H1 (cell line): ENCODE results near the gene ADIPOR2. TPM values are rescaled to one million over a fixed set of nuclear protein-coding genes. Genes with fewer than 3 reads are reported as not detected.

Experiments used
- CTCF ChIA-PET: fragments of 300-600 bp; sonication (Branson Sonifier 250); formaldehyde crosslinking; loops from one replicate; lab custom pipeline; 2021; ENCODE audit not compliant: partially characterized antibody; lab: Charles Lee
- POLR2A ChIA-PET: fragments of 300-600 bp; sonication (Branson Sonifier 250); formaldehyde crosslinking; loops from one replicate; lab custom pipeline; 2021; ENCODE audit warnings: inconsistent platforms; ENCODE audit not compliant: partially characterized antibody; lab: Charles Lee
- DNase-seq, 2 experiments: peaks; one replicate each; pipeline versions ENCODE4 v3.0.0 to v3.0.0-alpha.2; 2010 to 2022; ENCODE audit warnings: low spot score in 2 of 2, low read depth in 1 of 2, mixed read lengths in 1 of 2
- FAIRE-seq: peaks from 2 replicates; lab custom pipeline; 2011; peaks lifted over from hg19 to GRCh38; lab: Jason Lieb, UNC
- H2AFZ ChIP-seq: 2 replicates; pipeline ENCODE4 v1.8.1; 2012; ENCODE audit warnings: low read length, inconsistent platforms
- H2AK5ac ChIP-seq: 2 replicates; pipeline ENCODE4 v1.6.1; 2013; ENCODE audit warnings: low read depth, low read length
- H2BK120ac ChIP-seq: replicated peaks from 2 replicates; pipeline ENCODE3; 2013; ENCODE audit warnings: low read depth, low read length, inconsistent platforms
- H2BK12ac ChIP-seq: 2 replicates; pipeline ENCODE4 v1.6.1; 2013; ENCODE audit warnings: low read depth, low read length
- H2BK15ac ChIP-seq: 2 replicates; pipeline ENCODE4 v1.6.1; 2013; ENCODE audit warnings: low read length
- H2BK20ac ChIP-seq: 2 replicates; pipeline ENCODE4 v1.6.1; 2013; ENCODE audit warnings: low read length
- H2BK5ac ChIP-seq: 2 replicates; pipeline ENCODE4 v1.6.1; 2013; ENCODE audit warnings: low read depth, low read length
- H3K14ac ChIP-seq: 2 replicates; pipeline ENCODE4 v1.6.1; 2013; ENCODE audit warnings: inconsistent platforms; ENCODE audit not compliant: insufficient read length
- H3K18ac ChIP-seq: 2 replicates; pipeline ENCODE4 v1.6.1; 2013; ENCODE audit warnings: low read length; ENCODE audit errors: extremely low read depth
- H3K23ac ChIP-seq: 2 replicates; pipeline ENCODE4 v1.6.1; 2013; ENCODE audit warnings: inconsistent platforms; ENCODE audit not compliant: insufficient read length
- H3K23me2 ChIP-seq: 2 replicates; pipeline ENCODE4 v1.6.1; 2013; ENCODE audit warnings: low read depth, low read length
- H3K27ac ChIP-seq: 2 replicates; pipeline ENCODE4 v1.6.1; 2011; ENCODE audit warnings: low read depth, low read length, inconsistent platforms
- H3K27me3 ChIP-seq, 4 experiments: replicated peaks in 1 of 4; 1 replicate in 1 of 4; 2 replicates in 3 of 4; pipeline versions ENCODE4 v1.6.1 to v1.8.1; 2011 to 2013; ENCODE audit warnings: low read length in 3 of 4, mild to moderate bottlenecking in 3 of 4, inconsistent platforms in 2 of 4, mixed read lengths in 2 of 4, moderate library complexity in 1 of 4; ENCODE audit not compliant: control insufficient read depth in 3 of 4, insufficient read depth in 3 of 4; ENCODE audit errors: extremely low read depth in 1 of 4
- H3K36me3 ChIP-seq, 4 experiments: 2 replicates each; pipeline versions ENCODE4 v1.6.1 to v1.8.1; 2011 to 2013; ENCODE audit warnings: mild to moderate bottlenecking in 4 of 4, low read length in 3 of 4, moderate library complexity in 2 of 4, control low read depth in 1 of 4, inconsistent platforms in 1 of 4; ENCODE audit not compliant: insufficient read depth in 4 of 4, control insufficient read depth in 2 of 4
- H3K4ac ChIP-seq: replicated peaks from 2 replicates; pipeline ENCODE3; 2013; ENCODE audit warnings: low read length, low read depth, mixed read lengths, inconsistent platforms; ENCODE audit not compliant: insufficient read length
- H3K4me1 ChIP-seq, 4 experiments: replicated peaks in 1 of 4; 1 replicate in 1 of 4; 2 replicates in 3 of 4; pipeline versions ENCODE4 v1.6.1 to v1.8.1; 2011 to 2013; ENCODE audit warnings: low read length in 3 of 4, inconsistent platforms in 2 of 4, mixed read lengths in 1 of 4; ENCODE audit not compliant: insufficient read depth in 4 of 4, control insufficient read depth in 3 of 4
- H3K4me2 ChIP-seq, 2 experiments: 2 replicates each; pipeline versions ENCODE4 v1.6.1 to v1.8.1; 2011 to 2013; ENCODE audit warnings: low read depth in 2 of 2, low read length in 2 of 2, control low read depth in 1 of 2, inconsistent platforms in 1 of 2, mild to moderate bottlenecking in 1 of 2; ENCODE audit not compliant: insufficient read depth in 1 of 2
- H3K4me3 ChIP-seq, 4 experiments: fragments of 200-600, 300-600 bp in 1 of 4; sonication (generic), shearing (Covaris generic), sonication (Bioruptor Twin) in 1 of 4; 2 replicates each; pipeline versions ENCODE4 v1.5.1 to v1.8.1; 2011 to 2016; ENCODE audit warnings: low read length in 4 of 4, low read depth in 3 of 4, control low read depth in 2 of 4, inconsistent platforms in 2 of 4, mild to moderate bottlenecking in 2 of 4, mixed read lengths in 1 of 4, moderate library complexity in 1 of 4; ENCODE audit not compliant: insufficient read depth in 2 of 4; ENCODE audit errors: extremely low read depth in 1 of 4
- H3K56ac ChIP-seq: replicated peaks from 2 replicates; pipeline ENCODE3; 2013; ENCODE audit warnings: low read depth, mild to moderate bottlenecking, mixed read lengths, low read length, inconsistent platforms; ENCODE audit not compliant: insufficient read length
- H3K79me1 ChIP-seq: 2 replicates; pipeline ENCODE4 v1.6.1; 2013; ENCODE audit warnings: low read depth, low read length, control low read depth
- H3K79me2 ChIP-seq, 2 experiments: 2 replicates each; pipeline versions ENCODE4 v1.6.1 to v1.8.1; 2012 to 2013; ENCODE audit warnings: low read length in 2 of 2, mild to moderate bottlenecking in 2 of 2, inconsistent platforms in 1 of 2; ENCODE audit not compliant: insufficient read depth in 2 of 2, control insufficient read depth in 1 of 2
- H3K9ac ChIP-seq, 4 experiments: replicated peaks in 1 of 4; 1 replicate in 1 of 4; 2 replicates in 3 of 4; pipeline versions ENCODE4 v1.6.1 to v1.8.1; 2011 to 2013; ENCODE audit warnings: low read depth in 3 of 4, low read length in 3 of 4, control low read depth in 2 of 4, mild to moderate bottlenecking in 2 of 4, moderate library complexity in 2 of 4, inconsistent platforms in 1 of 4; ENCODE audit errors: extremely low read depth in 1 of 4
- H3K9me3 ChIP-seq, 2 experiments: 2 replicates each; pipeline versions ENCODE4 v1.6.1 to v1.8.1; 2012 to 2013; ENCODE audit warnings: mild to moderate bottlenecking in 2 of 2, moderate library complexity in 2 of 2, control low read depth in 1 of 2, inconsistent platforms in 1 of 2, low read depth in 1 of 2, low read length in 1 of 2, mixed read lengths in 1 of 2; ENCODE audit not compliant: insufficient read depth in 2 of 2
- H4K20me1 ChIP-seq, 2 experiments: replicated peaks in 1 of 2; 2 replicates each; pipeline versions ENCODE3 to v1.8.1; 2011 to 2013; ENCODE audit warnings: inconsistent platforms in 2 of 2, low read length in 2 of 2, mild to moderate bottlenecking in 1 of 2; ENCODE audit not compliant: insufficient read depth in 2 of 2, control insufficient read depth in 1 of 2
- H4K5ac ChIP-seq: 2 replicates; pipeline ENCODE4 v1.6.1; 2013; ENCODE audit warnings: low read length, low read depth, mixed read lengths, inconsistent platforms; ENCODE audit not compliant: insufficient read length
- H4K8ac ChIP-seq: 2 replicates; pipeline ENCODE4 v1.8.0; 2013; ENCODE audit warnings: mild to moderate bottlenecking, moderate library complexity, low read length, inconsistent platforms; ENCODE audit not compliant: insufficient read depth; ENCODE audit errors: extremely low read depth
- H4K91ac ChIP-seq: replicated peaks from 2 replicates; pipeline ENCODE3; 2013; ENCODE audit warnings: low read length, mixed read lengths, inconsistent platforms; ENCODE audit not compliant: insufficient read length
- ASH2L ChIP-seq: fragments of 200-600, 300-600 bp; sonication (generic); IDR thresholded peaks from one replicate; pipeline ENCODE4 v1.7.1; 2017; ENCODE audit warnings: low read length
- JUND ChIP-seq: IDR thresholded peaks from 2 replicates; pipeline ENCODE4 v1.6.1; 2011; ENCODE audit warnings: mild to moderate bottlenecking, improper control_type of control experiment, low read length
- RAD21 ChIP-seq, 2 experiments: IDR thresholded peaks in 1 of 2; conservative IDR thresholded peaks in 1 of 2; 2 replicates each; pipeline ENCODE4 v1.6.1; 2011; ENCODE audit warnings: low read depth in 2 of 2, low read length in 2 of 2, improper control_type of control experiment in 1 of 2, inconsistent platforms in 1 of 2, mild to moderate bottlenecking in 1 of 2, moderate library complexity in 1 of 2
- TAF7 ChIP-seq: optimal IDR thresholded peaks from 2 replicates; pipeline ENCODE3; 2011; ENCODE audit warnings: low read depth, mild to moderate bottlenecking, inconsistent platforms, low read length, moderate library complexity, borderline replicate concordance
- WGBS, 2 experiments: shearing (Covaris generic) in 1 of 2; methylation state at CpG; one replicate each; pipeline versions ENCODE4 v1.1.6 to v1.1.7; 2013 to 2015; ENCODE audit warnings: low lambda C conversion rate in 2 of 2, mixed read lengths in 2 of 2, inconsistent platforms in 1 of 2, low coverage in 1 of 2, missing lambda C conversion rate in 1 of 2; ENCODE audit not compliant: insufficient replicate concordance in 2 of 2, insufficient coverage in 1 of 2, insufficient read length in 1 of 2; ENCODE audit errors: extremely low coverage in 1 of 2, missing lambda C conversion rate in 1 of 2; 5-methylcytosine and 5-hydroxymethylcytosine counted together
- polyA plus RNA-seq, 7 experiments: library from polyadenylated mRNA; depleted of rRNA in 3 of 7; stranded (reverse) in 5 of 7; unstranded in 2 of 7; fragments of >200 nt in 5 of 7; fragments of 200-250 nt in 2 of 7; gene quantifications; 1 replicate in 5 of 7; 2 replicates in 1 of 7; 4 replicates in 1 of 7; pipeline versions ENCODE4 v1.2.1 to v1.2.3, GENCODE V29; 2011 to 2013; ENCODE audit warnings: missing spikeins in 2 of 7, mixed read lengths in 2 of 7
- total RNA-seq: library from RNA; stranded (reverse); fragmentation: NEBNext Ultra II Directional; extraction: Animal tissue kit (Norgen Biotek cat#: 25700); gene quantifications from 2 replicates; pipeline ENCODE4 v1.2.1, GENCODE V29; 2021
- TF ChIP-seq, protein P1 (sequence below): IDR thresholded peaks from 2 replicates; pipeline ENCODE4 v1.6.1; 2011; ENCODE audit warnings: low read length, improper control_type of control experiment
- TF ChIP-seq, protein P2 (sequence below), 3 experiments: IDR thresholded peaks; 1 replicate in 2 of 3; 2 replicates in 1 of 3; pipeline versions ENCODE4 v1.5.1 to v1.6.1; 2011; ENCODE audit warnings: low read length in 3 of 3, mild to moderate bottlenecking in 3 of 3, inconsistent platforms in 2 of 3, low read depth in 1 of 3, moderate library complexity in 1 of 3; ENCODE audit not compliant: insufficient read depth in 1 of 3; ENCODE audit errors: control extremely low read depth in 1 of 3

Gene ADIPOR2
- total and polyA plus RNA-seq, 2 of the 8 experiments (the other 6 are each of a cell fraction or from before 2014, with no cell fraction given) = 17.5 to 50.8 TPM

DNA sequence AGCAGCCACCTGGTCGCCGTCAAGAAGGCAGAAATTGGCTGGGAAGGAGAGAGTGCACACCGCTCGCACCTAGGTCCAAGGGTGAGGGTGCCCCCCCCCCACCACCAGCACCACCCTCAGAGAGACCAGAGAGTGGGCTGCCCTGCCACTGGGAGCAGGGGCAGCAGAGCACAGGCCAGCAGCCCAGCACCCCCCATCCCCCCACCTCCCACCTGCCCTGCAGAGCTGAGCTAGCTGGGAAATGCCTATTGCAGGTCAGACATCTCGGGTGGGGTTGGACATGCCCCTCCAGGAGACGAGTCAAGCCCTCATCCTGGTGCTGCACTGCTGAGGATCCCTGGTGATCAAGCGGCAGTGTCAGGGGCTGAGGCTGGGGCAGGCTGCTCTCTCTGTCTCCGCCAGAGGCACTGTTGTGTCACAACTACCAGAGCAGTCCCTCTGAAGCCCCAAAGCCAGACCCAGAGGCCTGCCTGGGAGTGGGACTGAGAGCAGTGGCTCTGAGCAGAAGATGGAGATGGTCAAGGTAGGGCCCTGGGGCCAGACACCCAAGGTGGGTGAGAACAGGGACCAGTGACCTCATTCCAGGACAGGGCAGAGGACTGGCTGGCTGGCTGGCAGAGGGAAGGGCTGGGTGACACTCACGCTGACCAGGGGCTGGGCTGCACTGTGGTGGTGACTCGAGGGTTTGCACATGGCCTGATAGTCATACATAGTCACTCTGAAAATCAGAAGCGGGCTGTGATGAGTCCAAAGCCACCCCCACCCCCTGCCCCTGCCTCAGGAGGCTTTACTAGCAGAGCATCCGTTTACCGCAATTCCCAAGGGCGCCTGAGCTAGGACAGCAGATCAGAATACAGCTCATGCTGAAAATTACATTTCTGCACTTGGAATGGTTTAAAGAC lies 109.8 kb downstream of the ADIPOR2 start:
- Histone ChIP-seq H2BK20ac (no peak overlapping the region), H3K27ac (no peak overlapping the region), H2AK5ac (no peak overlapping the region), H3K23ac (no peak overlapping the region), H2BK5ac (no peak overlapping the region), H3K9ac (no peak overlapping the region), H3K4me3 (no peak overlapping the region), H4K91ac (no peak overlapping the region), H3K4ac (no peak overlapping the region), H3K36me3 (no peaks in the 10 kb centered on the region), H3K4me1 (peaks cover 0 to 9% (median 1%) of the 10 kb centered on the region in 4 experiments; a peak in 5 of 7 replicates), H3K14ac (no peak overlapping the region), H3K27me3 (peaks cover 1 to 11% (median 7%) of the 10 kb centered on the region in 4 experiments; a peak in 6 of 7 replicates), H2BK15ac (no peak overlapping the region), H2BK120ac (no peak overlapping the region), H3K23me2 (peaks cover 11% of the 10 kb centered on the region), H2AFZ (no peak overlapping the region), H3K18ac (no peak overlapping the region), H3K4me2 (no peak overlapping the region), H3K56ac (no peak overlapping the region), H3K9me3 (no peaks in the 10 kb centered on the region), H3K79me1 (no peaks in the 10 kb centered on the region), H4K20me1 (no peaks in the 10 kb centered on the region), H3K79me2 (no peaks in the 10 kb centered on the region), H2BK12ac (no peak overlapping the region), H4K5ac (no peak overlapping the region), H4K8ac (peak overlapping the region; percentile 12; the same call in 1 of the 2 replicates)
- 78% methylated on average over 14 of the region's 14 CpGs; no CpG with 5 or more reads in 1 of the 2 experiments for WGBS, 2 experiments
- ChIA-PET CTCF (interaction anchor here (0.6 to 14.3 kb wide), 28 partner anchors 9 to 890 kb away, joined by 3 to 188 read pairs (median 4); partner anchors contain the start of gene CACNA2D4), POLR2A (interaction anchor here (0.7 kb wide), 1 partner anchor 110 kb away, joined by 3 read pairs; the partner anchor contains the start of gene ADIPOR2)
- FAIRE-seq (no peak), DNase-seq (peak in 1 of 2 experiments; percentile 68)
- TF ChIP-seq TAF7 (no peak), RAD21 (IDR thresholded peaks at IDR 0.05 in 1 of 2, conservative IDR thresholded peaks at IDR 0.05 in 1 of 2; ENCODE audit: low read depth in 2 of 2, low read length in 2 of 2) (peak; percentile 77 to 84), ASH2L (no peak), JUND (no peak)
- TF ChIP-seq, protein P1, sequence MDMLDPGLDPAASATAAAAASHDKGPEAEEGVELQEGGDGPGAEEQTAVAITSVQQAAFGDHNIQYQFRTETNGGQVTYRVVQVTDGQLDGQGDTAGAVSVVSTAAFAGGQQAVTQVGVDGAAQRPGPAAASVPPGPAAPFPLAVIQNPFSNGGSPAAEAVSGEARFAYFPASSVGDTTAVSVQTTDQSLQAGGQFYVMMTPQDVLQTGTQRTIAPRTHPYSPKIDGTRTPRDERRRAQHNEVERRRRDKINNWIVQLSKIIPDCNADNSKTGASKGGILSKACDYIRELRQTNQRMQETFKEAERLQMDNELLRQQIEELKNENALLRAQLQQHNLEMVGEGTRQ = no peak
- TF ChIP-seq, protein P2, sequence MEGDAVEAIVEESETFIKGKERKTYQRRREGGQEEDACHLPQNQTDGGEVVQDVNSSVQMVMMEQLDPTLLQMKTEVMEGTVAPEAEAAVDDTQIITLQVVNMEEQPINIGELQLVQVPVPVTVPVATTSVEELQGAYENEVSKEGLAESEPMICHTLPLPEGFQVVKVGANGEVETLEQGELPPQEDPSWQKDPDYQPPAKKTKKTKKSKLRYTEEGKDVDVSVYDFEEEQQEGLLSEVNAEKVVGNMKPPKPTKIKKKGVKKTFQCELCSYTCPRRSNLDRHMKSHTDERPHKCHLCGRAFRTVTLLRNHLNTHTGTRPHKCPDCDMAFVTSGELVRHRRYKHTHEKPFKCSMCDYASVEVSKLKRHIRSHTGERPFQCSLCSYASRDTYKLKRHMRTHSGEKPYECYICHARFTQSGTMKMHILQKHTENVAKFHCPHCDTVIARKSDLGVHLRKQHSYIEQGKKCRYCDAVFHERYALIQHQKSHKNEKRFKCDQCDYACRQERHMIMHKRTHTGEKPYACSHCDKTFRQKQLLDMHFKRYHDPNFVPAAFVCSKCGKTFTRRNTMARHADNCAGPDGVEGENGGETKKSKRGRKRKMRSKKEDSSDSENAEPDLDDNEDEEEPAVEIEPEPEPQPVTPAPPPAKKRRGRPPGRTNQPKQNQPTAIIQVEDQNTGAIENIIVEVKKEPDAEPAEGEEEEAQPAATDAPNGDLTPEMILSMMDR (IDR thresholded peaks at IDR 0.05; ENCODE audit: control extremely low read depth in 1 of 3, insufficient read depth in 1 of 3, low read depth in 1 of 3, low read length in 3 of 3) = peak in 2 of 3 experiments; percentile 69 to 83; a peak in 3 of 4 replicates
